Left renal pelvis (tissue), 4 donors: ENCODE results near the gene ATF5. TPM values are rescaled to one million over a fixed set of nuclear protein-coding genes. Genes with fewer than 3 reads are reported as not detected.
"Not testable (repeated sequence)": the region's sequence is repeated elsewhere in the genome, so short reads cannot be mapped to it uniquely, and the experiment has no call there.

Experiments used
- DNase-seq, 4 donors: peaks; one replicate each; pipeline ENCODE4 v3.0.0-alpha.2; 2013; ENCODE audit warnings: low read depth in 4 of 4, low spot score in 3 of 4
- polyA plus RNA-seq, 4 donors: library from polyadenylated mRNA; unstranded; fragments of 120-200 nt; gene quantifications; one replicate each; pipeline ENCODE4 v1.2.1, GENCODE V29; 2013; ENCODE audit not compliant: insufficient read length in 4 of 4

ATF5 gene
- polyA plus RNA-seq, 4 donors, result 17.8 to 26.2 (median 20.8) TPM

DNA sequence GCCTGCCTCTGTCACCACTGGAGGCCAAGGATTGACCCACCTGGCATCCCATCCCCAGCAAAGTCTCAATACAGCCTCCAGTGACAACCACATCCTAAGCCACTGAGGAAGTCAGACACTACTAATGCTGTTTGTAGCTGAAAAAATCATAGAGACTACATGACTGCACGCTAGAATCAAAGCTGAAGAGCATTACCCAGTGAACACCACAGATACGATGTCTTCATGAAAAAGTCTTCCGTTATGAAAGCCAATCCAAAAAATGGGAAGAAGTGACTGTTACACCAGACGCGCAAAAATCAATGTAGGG is 11.4 kb downstream of the ATF5 start:
- no peak for DNase-seq

DNA sequence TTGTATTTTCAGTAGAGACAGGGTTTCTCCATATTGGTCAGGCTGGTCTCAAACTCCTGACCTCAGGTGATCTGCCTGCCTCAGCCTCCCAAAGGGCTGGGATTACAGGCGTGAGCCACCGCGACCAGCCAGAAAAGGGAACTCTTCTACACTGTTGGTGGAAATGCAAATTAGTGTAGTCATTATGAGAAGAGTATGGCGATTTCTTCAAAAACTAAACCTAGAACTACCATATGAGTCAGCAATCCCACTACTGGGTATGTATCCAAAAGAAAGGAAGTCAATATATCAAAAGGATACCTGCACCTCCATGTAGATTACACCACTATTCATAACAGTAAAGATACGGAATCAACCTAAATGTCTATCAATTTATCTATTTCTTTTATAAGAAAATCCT is 15.6 kb downstream of the ATF5 start:
- DNase-seq, result not testable (repeated sequence)

- no peak for DNase-seq
These were observed 17.4 kb downstream of the ATF5 start for GRCh38 chr19:49946415-49946814.

DNA sequence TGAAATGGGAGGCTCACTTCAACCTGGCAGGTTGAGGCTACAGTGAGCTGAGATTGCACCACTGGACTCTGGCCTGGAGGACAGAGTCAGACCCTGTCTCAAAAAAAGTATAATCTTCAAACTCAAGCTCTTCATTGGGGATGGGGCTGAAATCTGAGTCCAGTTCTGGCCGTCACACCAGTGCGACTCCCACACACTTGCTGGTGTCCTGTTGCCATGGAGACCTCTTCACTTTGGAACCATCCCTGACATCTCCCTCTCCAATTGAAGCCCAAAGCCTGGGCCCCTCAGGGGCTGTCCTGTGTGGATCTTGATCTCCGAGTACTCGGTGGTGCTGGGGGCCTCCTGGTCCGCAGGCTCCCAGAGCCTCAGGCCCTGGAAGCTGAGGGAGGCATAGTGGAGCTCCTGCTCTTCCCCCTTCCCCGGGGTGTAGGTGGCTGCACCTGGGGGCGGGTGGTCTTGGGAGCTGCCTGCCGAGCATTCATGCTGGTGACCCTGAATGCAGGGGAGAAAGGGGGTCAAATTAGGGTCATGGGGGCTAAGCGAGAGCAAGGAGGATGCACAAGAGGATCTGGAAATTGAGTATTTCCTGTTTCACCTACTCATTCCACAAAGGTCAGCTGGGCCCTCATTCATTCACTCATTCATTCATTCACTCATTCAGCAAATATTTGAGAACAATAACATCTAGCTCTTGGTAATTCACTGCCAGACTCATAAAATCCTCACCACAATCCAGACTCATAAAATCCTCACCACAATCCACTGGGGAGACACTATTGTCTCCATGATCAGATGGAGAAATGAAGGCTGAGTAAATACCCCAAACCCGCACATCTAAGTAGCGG is 21.0 kb downstream of the ATF5 start:
- no peak for DNase-seq

DNA sequence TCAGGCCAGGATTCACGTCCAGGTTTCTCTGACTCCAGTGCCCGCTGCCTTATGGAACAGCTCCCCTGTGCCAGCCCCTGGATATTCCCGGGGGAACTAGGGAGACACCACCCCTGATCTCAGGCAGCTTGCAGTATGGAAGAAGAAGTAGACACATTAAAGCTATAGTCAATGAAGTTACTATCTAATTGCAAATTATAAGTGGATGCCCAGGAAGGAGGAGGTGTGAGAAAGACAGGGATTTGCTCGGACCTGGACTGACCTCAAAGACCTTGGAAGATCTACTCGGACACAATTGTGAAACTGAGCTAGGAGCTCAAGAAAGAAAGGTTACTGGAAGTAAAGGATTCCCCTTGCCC is 21.6 kb downstream of the ATF5 start:
- DNase-seq, result no peak

- no peak for DNase-seq
These were observed 22.0 kb downstream of the ATF5 start for GRCh38 chr19:49950956-49951526.

GRCh38 chr19:49951806-49952478 is 22.9 kb downstream of the ATF5 start:
- DNase-seq, result no peak

DNA sequence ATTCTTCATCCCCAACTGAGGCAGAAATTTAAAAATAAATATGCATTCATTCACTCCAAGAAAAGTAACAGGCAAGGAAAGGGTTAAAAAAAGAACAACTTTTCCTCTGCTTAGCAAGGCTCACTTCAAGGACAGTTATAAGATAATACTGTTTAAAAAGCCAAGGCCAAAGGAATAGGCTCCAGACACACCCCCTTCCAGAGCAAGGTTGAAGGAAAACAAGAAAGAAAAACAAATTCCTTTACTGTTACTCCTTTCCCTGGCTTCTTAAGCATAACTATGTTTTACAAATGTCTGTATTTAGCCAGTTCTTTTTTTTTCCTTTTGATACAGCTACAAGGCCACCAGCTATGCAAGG is 23.5 kb downstream of the ATF5 start:
- no peak for DNase-seq

DNA sequence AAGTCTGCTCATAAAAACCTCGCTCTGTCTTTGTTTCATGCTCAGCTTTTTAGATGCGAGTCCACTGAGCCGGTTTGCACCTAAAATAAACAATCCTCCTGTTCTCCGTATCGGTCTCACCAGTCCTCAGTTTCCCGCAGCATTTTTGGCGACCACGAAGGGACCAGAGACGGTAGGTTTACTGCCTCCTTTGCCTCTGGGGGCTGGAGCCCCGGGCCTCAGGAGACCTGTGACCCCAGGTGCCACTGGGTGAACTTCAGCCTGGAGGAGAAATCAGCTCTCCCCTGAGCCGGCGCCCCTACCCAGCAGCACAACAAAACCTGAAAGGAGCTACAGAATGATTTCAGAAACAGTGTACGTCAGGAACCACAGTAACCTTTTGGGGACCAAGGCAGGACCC is 23.9 kb downstream of the ATF5 start:
- no peak for DNase-seq

DNA sequence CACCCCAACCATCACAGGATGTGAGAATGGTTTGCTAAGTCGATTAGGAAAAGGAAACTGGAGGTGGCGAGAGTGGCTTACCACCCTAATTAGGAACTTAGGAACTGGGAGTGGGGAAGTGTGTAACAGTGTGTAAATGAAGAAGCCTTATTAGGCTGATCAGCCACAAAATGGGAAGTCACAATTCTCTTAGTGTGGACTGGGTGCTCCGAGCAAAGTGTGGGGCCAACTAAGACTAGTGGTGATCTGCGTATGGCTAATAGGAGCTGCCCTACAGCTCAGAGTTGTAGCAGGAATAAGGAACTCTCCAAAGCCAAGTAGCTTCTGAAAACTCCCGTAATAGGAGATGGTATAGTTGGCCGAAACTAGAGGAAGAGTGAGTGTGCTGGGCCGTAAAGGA is 24.4 kb downstream of the ATF5 start:
- no peak for DNase-seq

DNA sequence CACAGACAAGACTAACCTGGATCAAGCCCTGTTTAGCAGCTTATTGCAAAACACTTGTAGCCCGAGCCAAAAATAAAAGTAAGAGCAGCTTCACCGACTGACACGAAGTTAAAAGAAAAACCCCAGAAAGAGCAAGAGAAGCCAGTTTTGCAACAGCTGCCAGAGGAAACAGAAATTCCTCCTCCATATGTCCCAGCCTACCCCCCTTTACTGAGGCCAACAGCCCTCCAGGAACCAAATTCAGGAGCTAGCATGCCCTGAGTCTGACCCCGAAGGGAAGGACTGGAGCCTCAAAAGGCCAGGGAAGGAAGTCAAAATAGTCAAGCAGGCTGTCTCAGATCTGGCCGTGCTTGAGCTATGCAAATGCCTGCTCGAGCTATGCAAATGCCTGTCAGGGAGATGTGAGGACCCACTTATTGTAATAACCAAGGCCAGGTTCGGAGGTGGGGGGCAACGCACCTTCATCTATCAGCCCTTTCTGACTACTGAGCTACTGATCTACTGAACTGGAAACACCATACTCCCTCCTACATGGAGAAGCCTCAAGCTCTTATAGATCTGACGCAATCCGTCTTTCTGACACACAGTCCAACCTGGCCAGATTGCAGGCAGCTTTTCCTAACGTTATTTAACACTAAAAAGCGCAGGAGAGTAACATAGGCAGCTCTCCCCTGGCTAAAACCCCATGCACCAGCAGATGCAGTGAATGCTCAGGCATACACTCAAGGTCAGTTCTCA is 25.3 kb downstream of the ATF5 start:
- DNase-seq, result no peak

GRCh38 chr19:49954933-49955332 is 25.9 kb downstream of the ATF5 start:
- no peak for DNase-seq

GRCh38 chr19:49956115-49956495 is 27.1 kb downstream of the ATF5 start:
- no peak for DNase-seq

DNA sequence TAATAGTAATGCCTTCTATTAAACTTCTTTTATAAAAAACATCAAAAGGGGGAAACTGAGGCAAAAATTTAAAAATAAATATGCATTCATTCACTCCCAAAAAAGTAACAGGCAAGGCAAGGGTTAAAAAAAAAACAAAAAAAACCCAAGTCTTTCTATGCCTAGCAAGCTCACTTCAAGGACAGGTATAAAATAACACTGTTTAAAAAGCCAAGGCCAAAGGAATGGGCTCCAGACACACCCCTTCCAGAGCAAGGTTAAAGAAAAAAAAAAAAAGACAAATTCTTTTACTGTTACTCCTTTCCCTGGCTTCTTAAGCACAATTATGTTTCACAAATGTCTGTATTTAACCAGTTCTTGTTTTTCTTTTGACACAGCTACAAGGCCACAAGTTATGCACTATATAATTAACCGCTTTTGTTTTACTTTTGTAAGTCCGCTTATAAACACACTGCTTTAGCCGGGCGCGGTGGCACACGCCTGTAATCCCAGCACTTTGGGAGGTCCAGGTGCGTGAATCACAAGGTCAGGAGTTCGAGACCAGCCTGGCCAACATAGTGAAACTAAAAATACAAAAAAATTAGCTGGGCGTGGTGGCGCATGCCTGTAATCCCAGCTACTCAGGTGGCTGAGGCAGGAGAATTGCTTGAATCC is 28.4 kb downstream of the ATF5 start:
- DNase-seq, result no peak

DNA sequence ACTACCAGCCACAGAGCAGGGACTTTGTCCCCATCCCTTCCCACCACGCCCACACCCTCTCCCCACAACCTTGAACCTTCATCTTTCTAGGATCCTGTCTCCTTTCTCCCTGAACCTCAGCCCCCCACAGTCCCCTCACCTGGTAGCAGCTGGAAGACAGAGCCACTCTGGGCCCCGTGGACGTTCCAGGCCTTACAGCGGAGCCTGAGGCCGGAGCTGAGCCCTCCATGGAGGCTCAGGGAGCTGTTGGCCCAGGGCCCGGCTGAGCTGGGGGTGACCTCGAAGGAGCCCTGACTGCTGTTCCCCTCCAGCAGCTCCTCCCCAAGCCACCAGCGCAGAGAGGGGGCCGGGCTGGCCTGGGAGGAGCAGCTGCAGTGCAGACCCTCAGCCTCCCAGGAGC is 29.1 kb downstream of the ATF5 start:
- DNase-seq, result not testable (repeated sequence)

DNA sequence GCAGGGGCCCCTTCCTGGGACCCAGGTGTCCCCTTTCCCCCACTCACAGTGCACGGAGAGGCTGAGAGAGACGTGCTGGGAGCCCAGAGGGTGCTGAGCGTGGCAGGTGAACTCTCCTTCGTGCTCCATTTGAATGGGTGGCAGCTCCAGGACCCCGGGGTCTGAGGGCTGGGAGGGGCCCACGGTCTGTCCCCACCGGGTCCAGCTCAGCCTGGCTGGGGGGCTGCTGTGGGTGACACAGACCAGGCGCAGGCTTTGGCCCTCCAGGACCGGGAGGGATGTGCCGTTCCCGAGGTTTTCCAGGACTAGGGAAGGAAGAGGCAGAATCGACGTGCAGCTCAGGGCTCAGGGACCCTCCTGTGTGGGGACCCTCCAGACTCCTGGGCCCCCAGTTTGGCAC is 29.6 kb downstream of the ATF5 start:
- not testable (repeated sequence) for DNase-seq

GRCh38 chr19:49959892-49960291 is 30.9 kb downstream of the ATF5 start:
- not testable (repeated sequence) for DNase-seq

DNA sequence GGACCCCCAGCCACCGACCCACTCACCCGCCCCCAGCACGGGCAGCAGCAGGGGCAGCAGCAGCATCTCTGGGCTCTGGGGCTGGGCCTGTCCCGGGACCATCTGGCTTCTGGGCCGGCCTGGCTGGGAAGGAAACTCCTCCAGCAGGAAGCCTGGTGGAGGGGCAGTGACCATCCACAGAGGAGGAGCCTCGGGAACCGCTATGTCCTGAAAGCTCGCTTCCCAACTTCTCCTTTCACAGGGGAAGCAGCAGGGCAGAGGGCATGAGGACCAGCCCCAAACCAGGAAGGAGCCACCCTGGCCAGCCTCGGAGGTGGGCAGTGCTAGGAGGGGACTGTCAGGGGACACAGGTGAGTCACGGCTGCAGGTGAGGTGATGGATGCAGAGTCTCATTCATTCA is 32.0 kb downstream of the ATF5 start, which contains the start of gene SIGLEC11:
Gene SIGLEC11 (minus strand): TSS at position 193 of the 400 bp plus-strand sequence. CDS start 91 bp downstream, at position 102.
- DNase-seq, result not testable (repeated sequence)

DNA sequence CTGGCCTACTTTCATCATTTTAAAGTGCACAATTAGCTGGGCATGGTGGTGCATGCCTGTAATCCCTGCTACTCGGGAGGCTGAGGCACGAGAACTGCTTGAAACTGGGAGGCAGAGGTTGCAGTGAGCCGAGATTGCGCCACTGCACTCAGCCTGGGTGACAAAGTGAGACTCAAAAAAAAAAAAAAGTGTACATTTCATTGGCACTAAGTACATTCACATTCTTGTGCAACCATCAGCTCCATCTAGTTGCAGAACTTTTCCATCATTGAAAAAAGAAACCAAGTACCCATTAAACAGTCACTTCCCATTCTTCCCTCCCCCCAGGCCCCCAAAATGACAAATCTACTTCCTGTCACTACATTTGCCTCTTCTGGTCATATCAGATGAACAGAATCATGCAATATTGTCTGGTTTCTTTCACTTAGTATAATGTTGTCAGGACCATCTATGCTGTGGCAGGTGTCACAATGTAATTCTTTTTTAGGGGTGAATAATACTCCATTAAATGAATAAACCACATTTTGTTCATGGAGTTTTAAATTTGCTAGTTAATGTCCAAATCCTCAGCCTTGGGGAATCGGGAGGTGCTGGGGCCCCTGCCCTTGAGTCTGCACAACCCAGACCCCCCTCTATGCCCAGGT is 39.4 kb downstream of the ATF5 start:
- DNase-seq, result no peak

DNA sequence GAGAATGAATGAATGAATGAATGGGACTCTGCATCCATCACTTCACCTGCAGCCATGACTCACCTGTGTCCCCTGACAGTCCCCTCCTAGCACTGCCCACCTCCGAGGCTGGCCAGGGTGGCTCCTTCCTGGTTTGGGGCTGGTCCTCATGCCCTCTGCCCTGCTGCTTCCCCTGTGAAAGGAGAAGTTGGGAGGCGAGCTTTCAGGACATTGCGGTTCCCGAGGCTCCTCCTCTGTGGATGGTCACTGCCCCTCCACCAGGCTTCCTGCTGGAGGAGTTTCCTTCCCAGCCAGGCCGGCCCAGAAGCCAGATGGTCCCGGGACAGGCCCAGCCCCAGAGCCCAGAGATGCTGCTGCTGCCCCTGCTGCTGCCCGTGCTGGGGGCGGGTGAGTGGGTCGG is 40.4 kb downstream of the ATF5 start:
- not testable (repeated sequence) for DNase-seq
